ENCODE results near the gene ATE1.
A peak's percentile ranks its signal among the peaks of the same experiment; 100 is the strongest.

The ATE1 gene

GRCh38 chr10:121921238-121921931 is 6.4 kb downstream of the ATE1 start:
- no peak for TF ChIP-seq CTCF (IDR thresholded peaks at IDR 0.05)

- TF ChIP-seq CTCF (IDR thresholded peaks at IDR 0.05): no peak
Observed at GRCh38 chr10:121919666-121920065, 8.2 kb downstream of the ATE1 start.

- TF ChIP-seq CTCF (IDR thresholded peaks at IDR 0.05): no peak
Observed at GRCh38 chr10:121914661-121915060, 13.2 kb downstream of the ATE1 start.

GRCh38 chr10:121911421-121911697 is 16.5 kb downstream of the ATE1 start:
- no peak for TF ChIP-seq CTCF (IDR thresholded peaks at IDR 0.05)

GRCh38 chr10:121910673-121911420 is 17.0 kb downstream of the ATE1 start:
- TF ChIP-seq CTCF (IDR thresholded peaks at IDR 0.05): no peak

- TF ChIP-seq CTCF (IDR thresholded peaks at IDR 0.05): no peak
Observed at GRCh38 chr10:121904888-121905287, 22.9 kb downstream of the ATE1 start.

GRCh38 chr10:121900443-121901174 is 27.2 kb downstream of the ATE1 start:
- TF ChIP-seq CTCF (IDR thresholded peaks at IDR 0.05): peak; percentile 81
